Osteocyte (in vitro differentiated cells): ENCODE data around the gene TM7SF2. TPM values are rescaled to one million over a fixed set of nuclear protein-coding genes. Genes with fewer than 3 reads are reported as not detected.

Experiments
- DNase-seq: peaks from one replicate; pipeline ENCODE4 v3.0.0; 2021; ENCODE audit warnings: mixed read lengths; ENCODE audit not compliant: unreplicated experiment; ENCODE audit errors: extremely low spot score
- H3K27ac Mint-ChIP-seq: one replicate; pipeline ENCODE4 v1.8.0; 2021; ENCODE audit warnings: mild to moderate bottlenecking, mixed read lengths; ENCODE audit not compliant: unreplicated experiment
- H3K27me3 Mint-ChIP-seq: one replicate; pipeline ENCODE4 v1.8.0; 2021; ENCODE audit warnings: mixed read lengths; ENCODE audit not compliant: unreplicated experiment
- H3K36me3 Mint-ChIP-seq: one replicate; pipeline ENCODE4 v1.8.0; 2021; ENCODE audit warnings: mixed read lengths; ENCODE audit not compliant: unreplicated experiment
- H3K4me1 Mint-ChIP-seq: one replicate; pipeline ENCODE4 v1.8.0; 2021; ENCODE audit warnings: mixed read lengths; ENCODE audit not compliant: unreplicated experiment
- H3K4me3 Mint-ChIP-seq: one replicate; pipeline ENCODE4 v1.8.0; 2021; ENCODE audit warnings: mild to moderate bottlenecking, moderate library complexity, mixed read lengths; ENCODE audit not compliant: unreplicated experiment
- H3K9me3 Mint-ChIP-seq: one replicate; pipeline ENCODE4 v1.8.0; 2021; ENCODE audit warnings: mixed read lengths; ENCODE audit not compliant: unreplicated experiment
- CTCF ChIP-seq: fragments of 200-600 bp; sonication (generic); IDR thresholded peaks from 2 replicates; pipeline ENCODE4 v1.5.0; 2021; ENCODE audit warnings: antibody characterized with exemption, mild to moderate bottlenecking, moderate library complexity
- total RNA-seq: library from RNA; stranded (reverse); gene quantifications from 2 replicates; pipeline ENCODE4 v1.2.1, GENCODE V29; 2021

Gene TM7SF2
- total RNA-seq, 1 donor from 2014 or later: 13.6 TPM

- H3K27ac Mint-ChIP-seq: no peak overlapping the region
- no peaks in the 10 kb centered on the region for H3K9me3 Mint-ChIP-seq
- no peak for DNase-seq
- H3K4me1 Mint-ChIP-seq: peaks cover 15% of the 10 kb centered on the region
- TF ChIP-seq CTCF: no peak
- no peak overlapping the region for H3K4me3 Mint-ChIP-seq
- H3K36me3 Mint-ChIP-seq: peaks cover 4% of the 10 kb centered on the region
- no peaks in the 10 kb centered on the region for H3K27me3 Mint-ChIP-seq
Observed at GRCh38 chr11:65107078-65107477, 4.6 kb upstream of the TM7SF2 start.

GRCh38 chr11:65107751-65108468 lies 3.8 kb upstream of the TM7SF2 start:
- Mint-ChIP-seq H3K36me3 (peaks cover 4% of the 10 kb centered on the region), H3K9me3 (no peaks in the 10 kb centered on the region), H3K27me3 (no peaks in the 10 kb centered on the region), H3K4me3 (no peak overlapping the region), H3K27ac (no peak overlapping the region), H3K4me1 (peaks cover 11% of the 10 kb centered on the region)
- TF ChIP-seq CTCF: no peak
- DNase-seq: no peak

GRCh38 chr11:65108469-65109123 lies 3.1 kb upstream of the TM7SF2 start:
- no peak for TF ChIP-seq CTCF
- DNase-seq: no peak
- Mint-ChIP-seq H3K36me3 (peaks cover 4% of the 10 kb centered on the region), H3K9me3 (no peaks in the 10 kb centered on the region), H3K4me3 (no peak overlapping the region), H3K4me1 (peaks cover 17% of the 10 kb centered on the region), H3K27me3 (no peaks in the 10 kb centered on the region), H3K27ac (no peak overlapping the region)

GRCh38 chr11:65109231-65110198 lies 2.2 kb upstream of the TM7SF2 start:
- H3K9me3 Mint-ChIP-seq: no peaks in the 10 kb centered on the region
- H3K4me3 Mint-ChIP-seq: no peak overlapping the region
- H3K27me3 Mint-ChIP-seq: no peaks in the 10 kb centered on the region
- DNase-seq: no peak
- peaks cover 23% of the 10 kb centered on the region for H3K4me1 Mint-ChIP-seq
- TF ChIP-seq CTCF: no peak
- H3K27ac Mint-ChIP-seq: no peak overlapping the region
- peaks cover 3% of the 10 kb centered on the region for H3K36me3 Mint-ChIP-seq
